HG02870 (cell line): ENCODE results near the gene TCF12.

Experiments used
- ATAC-seq: cut with Tn5 transposase; IDR thresholded peaks from one replicate; pipeline ENCODE4 v1.9.1; 2021; ENCODE audit warnings: mild to moderate bottlenecking, moderate library complexity; ENCODE audit not compliant: unreplicated experiment

Gene TCF12

GRCh38 chr15:57203906-57204305 is 285.5 kb downstream of the TCF12 start:
- no peak for ATAC-seq

DNA sequence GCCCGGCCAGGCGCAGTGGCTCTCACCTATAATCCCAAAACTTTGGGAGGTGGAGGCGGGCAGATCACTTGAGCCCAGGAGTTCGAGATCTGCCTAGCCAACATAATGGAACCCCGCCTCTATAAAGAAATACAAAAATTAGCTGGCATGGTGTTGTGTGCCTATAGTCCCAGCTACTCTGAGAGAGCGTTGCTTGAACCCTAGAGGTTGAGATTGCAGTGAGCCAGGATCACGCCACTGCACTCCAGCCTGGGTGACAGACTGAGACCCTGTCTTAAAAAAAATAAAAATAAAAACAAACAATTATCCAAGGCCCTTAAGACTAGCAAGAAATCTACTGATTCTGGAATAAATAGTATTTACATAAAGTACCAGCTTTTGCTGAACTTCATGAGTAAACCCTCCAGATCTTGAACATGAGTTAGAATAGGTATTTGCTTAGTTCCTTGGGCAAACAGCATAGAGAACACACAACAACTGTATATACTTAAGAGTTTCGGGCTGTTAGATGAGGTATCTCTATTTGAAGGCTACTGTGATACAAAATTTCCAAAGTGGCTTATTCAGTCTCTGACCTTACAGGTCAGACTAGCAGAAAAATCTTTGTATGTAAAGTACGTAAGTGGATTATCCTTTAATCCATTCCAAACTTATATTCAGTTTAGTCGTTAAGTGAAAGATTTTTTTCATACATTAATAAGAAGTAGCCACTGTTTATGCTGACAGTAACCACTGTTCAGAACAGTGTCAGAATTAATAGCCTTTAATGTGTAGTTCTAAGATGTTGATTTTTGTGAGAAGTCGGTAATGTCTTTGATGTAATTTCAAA is 286.8 kb downstream of the TCF12 start:
- ATAC-seq = no peak

- no peak for ATAC-seq
Observed at GRCh38 chr15:57205996-57206395, 287.6 kb downstream of the TCF12 start.

DNA sequence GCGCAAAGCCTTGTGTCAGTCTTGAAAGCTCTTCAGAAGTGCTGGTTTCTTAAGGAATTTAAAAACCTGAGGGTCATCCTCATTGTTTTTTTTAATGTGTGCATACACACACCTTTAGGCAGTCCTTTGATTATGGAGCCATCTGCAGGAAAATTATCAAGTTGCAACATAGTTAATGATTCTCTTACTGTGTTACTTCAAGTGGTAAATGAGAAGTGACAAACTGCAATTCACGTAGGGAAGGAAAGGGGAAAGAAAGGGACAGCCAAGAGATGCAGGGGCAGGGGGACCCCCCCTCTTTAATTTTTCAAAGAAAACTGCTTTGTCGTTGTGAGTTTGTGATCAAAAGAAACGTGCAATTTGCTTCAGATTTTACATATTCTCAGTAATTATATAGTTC is 295.4 kb downstream of the TCF12 start:
- ATAC-seq = no peak

DNA sequence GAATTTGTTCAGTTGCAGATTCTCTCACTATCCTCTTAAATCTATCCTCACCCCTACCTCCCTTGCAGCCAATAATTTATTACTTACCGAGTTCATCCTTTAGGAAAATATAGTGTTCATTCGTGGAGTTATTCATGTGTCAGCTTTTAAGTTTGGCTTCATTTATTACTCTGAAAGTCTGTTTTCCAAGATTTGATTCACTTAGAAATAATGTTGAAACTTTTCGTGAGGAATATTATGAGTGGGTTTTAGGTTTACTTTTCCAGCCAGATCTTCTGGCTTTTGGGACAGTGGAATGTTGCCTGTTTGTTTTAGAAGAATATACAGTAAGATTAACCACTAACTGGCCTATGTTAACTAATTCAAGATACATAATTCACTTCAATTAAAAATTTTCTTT is 296.9 kb downstream of the TCF12 start:
- ATAC-seq = no peak

- no peak for ATAC-seq
Observed at GRCh38 chr15:57215881-57216280, 297.4 kb downstream of the TCF12 start.

GRCh38 chr15:57216288-57216687 is 297.8 kb downstream of the TCF12 start:
- ATAC-seq = no peak

- ATAC-seq = no peak
Observed at GRCh38 chr15:57217778-57218598, 299.5 kb downstream of the TCF12 start.

- ATAC-seq = no peak
Observed at GRCh38 chr15:57218826-57219576, 300.6 kb downstream of the TCF12 start.

- ATAC-seq = no peak
Observed at GRCh38 chr15:57220205-57220604, 301.8 kb downstream of the TCF12 start.

GRCh38 chr15:57221134-57221533 is 302.7 kb downstream of the TCF12 start:
- ATAC-seq = no peak

GRCh38 chr15:57223345-57223744 is 304.9 kb downstream of the TCF12 start:
- no peak for ATAC-seq

DNA sequence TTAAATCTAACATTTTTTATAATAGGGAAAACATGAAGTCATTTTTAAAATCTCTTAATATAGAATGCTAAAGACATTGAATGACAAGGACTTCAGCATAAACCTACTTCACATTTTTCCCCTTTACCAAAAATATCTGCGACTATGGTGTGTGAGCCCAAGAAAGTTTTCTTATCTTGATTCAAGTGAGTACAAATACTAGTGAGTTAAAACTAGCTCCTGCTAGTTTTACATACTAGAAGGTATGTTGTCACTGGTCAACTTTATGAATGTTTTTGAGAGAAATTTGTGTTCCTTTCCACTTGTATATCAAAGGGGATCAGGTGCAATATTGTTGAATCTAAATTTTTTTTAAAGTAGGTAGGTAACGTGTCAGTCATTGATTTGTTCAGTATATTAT is 305.4 kb downstream of the TCF12 start:
- no peak for ATAC-seq

DNA sequence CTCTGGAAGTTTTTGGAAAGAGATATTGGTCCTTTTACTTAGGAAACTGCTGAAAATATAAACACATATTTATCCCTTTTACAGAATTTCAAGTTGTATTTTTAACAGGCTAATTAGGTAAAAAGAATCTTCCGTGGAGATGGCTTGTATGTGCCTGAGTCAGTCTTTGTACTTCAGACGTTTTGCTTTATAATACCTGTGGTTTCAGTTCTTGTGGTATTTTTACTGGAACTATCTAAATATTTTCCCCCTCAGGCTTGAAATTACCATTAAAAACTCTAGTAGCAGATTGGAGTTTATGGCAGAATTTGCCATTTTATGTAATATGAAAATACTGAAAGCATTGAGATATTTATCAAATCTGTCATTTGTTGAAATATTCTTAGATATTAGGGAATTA is 306.2 kb downstream of the TCF12 start:
- ATAC-seq = no peak

GRCh38 chr15:57227166-57227565 is 308.7 kb downstream of the TCF12 start:
- no peak for ATAC-seq

GRCh38 chr15:57227899-57228298 is 309.5 kb downstream of the TCF12 start:
- ATAC-seq = no peak

- no peak for ATAC-seq
Observed at GRCh38 chr15:57228395-57228794, 310.0 kb downstream of the TCF12 start.

DNA sequence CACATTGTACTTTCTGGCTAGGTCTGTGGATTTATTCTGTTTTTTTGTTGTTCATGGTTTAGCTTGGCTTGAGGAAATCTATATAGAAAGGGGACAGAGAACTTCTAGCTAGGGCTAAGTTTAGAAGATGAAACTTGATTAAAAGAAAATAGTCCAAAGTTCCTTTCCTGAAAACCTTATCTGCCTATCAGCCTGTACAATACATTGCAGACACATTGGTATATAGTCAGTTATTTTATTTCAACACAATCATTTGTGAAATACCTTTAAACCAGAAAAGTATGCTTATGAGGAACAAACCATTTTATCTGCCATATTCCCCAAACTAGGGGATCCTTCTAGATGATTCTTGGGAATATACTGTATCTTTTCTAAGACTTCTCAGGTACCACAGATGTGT is 310.6 kb downstream of the TCF12 start:
- ATAC-seq = no peak

DNA sequence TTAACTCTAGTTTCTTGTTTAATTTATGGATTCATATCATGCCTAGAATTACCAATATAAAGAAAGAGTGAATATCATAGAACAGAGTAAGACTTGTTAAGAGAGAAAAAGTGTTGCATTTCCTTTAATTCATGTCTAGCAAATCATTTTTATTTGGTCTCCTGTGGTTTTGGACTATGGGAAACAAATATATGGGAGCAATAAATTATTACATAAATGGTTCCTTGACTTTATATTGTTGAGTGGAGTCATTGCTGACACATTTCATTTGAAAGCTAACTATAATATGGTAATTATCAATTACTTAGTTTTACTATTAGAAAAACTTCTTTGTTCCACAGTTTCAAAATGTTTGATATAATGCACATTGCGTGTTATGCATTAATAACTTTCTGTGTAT is 313.1 kb downstream of the TCF12 start:
- ATAC-seq = no peak

GRCh38 chr15:57234156-57234555 is 315.7 kb downstream of the TCF12 start:
- ATAC-seq = no peak

GRCh38 chr15:57235186-57235585 is 316.7 kb downstream of the TCF12 start:
- ATAC-seq = no peak
